ENCODE results near the gene CCL23.
"Not testable (repeated sequence)": the region's sequence is repeated elsewhere in the genome, so short reads cannot be mapped to it uniquely, and the experiment has no call there.

Gene CCL23

GRCh38 chr17:36024106-36024869 lies 6.5 kb upstream of the CCL23 start:
- TF ChIP-seq SUZ12 (IDR thresholded peaks at IDR 0.05; ENCODE audit: extremely low read depth, insufficient read depth, insufficient read length) (no peak), ZNF274 (IDR thresholded peaks at IDR 0.05; ENCODE audit: low read depth, low read length) (no peak), YY1 (IDR thresholded peaks at IDR 0.05; ENCODE audit: insufficient read depth, insufficient read length) (no peak)
- no peak overlapping the region for H3K9ac ChIP-seq (ENCODE audit: insufficient read length, low read depth)
- H3K27me3 ChIP-seq (ENCODE audit: insufficient read depth, insufficient read length): no peaks in the 10 kb centered on the region
- H3K4me1 ChIP-seq (ENCODE audit: insufficient read depth, insufficient read length): no peaks in the 10 kb centered on the region
- no peak for DNase-seq (ENCODE audit: low read depth, low spot score)
- no peak overlapping the region for H3K4me3 ChIP-seq (ENCODE audit: insufficient read length, low read depth)
- no peaks in the 10 kb centered on the region; the same call in 1 of the 2 replicates for H3K9me3 ChIP-seq (ENCODE audit: insufficient read depth, low read length)
- H3K36me3 ChIP-seq (ENCODE audit: insufficient read depth, insufficient read length, low read length): no peaks in the 10 kb centered on the region

- Histone ChIP-seq H3K27me3 (ENCODE audit: insufficient read depth, insufficient read length) (no peaks in the 10 kb centered on the region), H3K9me3 (ENCODE audit: insufficient read depth, low read length) (no peaks in the 10 kb centered on the region; the same call in 1 of the 2 replicates), H3K36me3 (ENCODE audit: insufficient read depth, insufficient read length, low read length) (no peaks in the 10 kb centered on the region), H3K9ac (ENCODE audit: insufficient read length, low read depth) (no peak overlapping the region), H3K4me1 (ENCODE audit: insufficient read depth, insufficient read length) (no peaks in the 10 kb centered on the region), H3K4me3 (ENCODE audit: insufficient read length, low read depth) (no peak overlapping the region)
- TF ChIP-seq YY1 (IDR thresholded peaks at IDR 0.05; ENCODE audit: insufficient read depth, insufficient read length) (no peak), ZNF274 (IDR thresholded peaks at IDR 0.05; ENCODE audit: low read depth, low read length) (no peak), SUZ12 (IDR thresholded peaks at IDR 0.05; ENCODE audit: extremely low read depth, insufficient read depth, insufficient read length) (no peak)
- DNase-seq (ENCODE audit: low read depth, low spot score): no peak
These were observed 1.7 kb upstream of the CCL23 start for GRCh38 chr17:36019423-36019822.

DNA sequence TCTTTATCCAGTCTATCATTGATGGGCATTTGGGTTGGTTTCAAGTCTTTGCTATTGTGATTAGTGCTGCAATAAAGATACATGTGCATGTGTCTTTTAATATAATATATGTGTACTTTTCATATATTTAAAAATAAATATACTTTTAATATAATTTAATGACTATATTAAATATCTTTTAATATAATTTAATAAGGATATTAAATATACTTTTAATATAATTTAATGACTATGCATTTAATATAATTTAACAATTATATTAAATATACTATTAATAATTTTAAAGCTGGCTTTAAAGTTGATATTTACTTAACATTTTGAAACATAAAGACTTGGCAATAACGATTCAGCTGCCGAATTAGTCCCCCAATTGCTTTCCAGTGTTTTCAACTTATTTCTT lies 1.2 kb downstream of the CCL23 start:
- no peak for DNase-seq (ENCODE audit: low read depth, low spot score)
- H3K4me3 ChIP-seq (ENCODE audit: insufficient read length, low read depth): no peak overlapping the region
- H3K27me3 ChIP-seq (ENCODE audit: insufficient read depth, insufficient read length): no peaks in the 10 kb centered on the region
- 0 out of 2 replicates have a peak, but pooled peaks cover 6% of the 10 kb centered on the region for H3K9me3 ChIP-seq (ENCODE audit: insufficient read depth, low read length)
- no peaks in the 10 kb centered on the region for H3K4me1 ChIP-seq (ENCODE audit: insufficient read depth, insufficient read length)
- no peak for TF ChIP-seq YY1 (IDR thresholded peaks at IDR 0.05; ENCODE audit: insufficient read depth, insufficient read length)
- TF ChIP-seq SUZ12 (IDR thresholded peaks at IDR 0.05; ENCODE audit: extremely low read depth, insufficient read depth, insufficient read length): no peak
- no peak for TF ChIP-seq ZNF274 (IDR thresholded peaks at IDR 0.05; ENCODE audit: low read depth, low read length)
- H3K9ac ChIP-seq (ENCODE audit: insufficient read length, low read depth): no peak overlapping the region
- no peaks in the 10 kb centered on the region for H3K36me3 ChIP-seq (ENCODE audit: insufficient read depth, insufficient read length, low read length)

GRCh38 chr17:36015895-36016294 lies 1.9 kb downstream of the CCL23 start:
- H3K27me3 ChIP-seq (ENCODE audit: insufficient read depth, insufficient read length): not testable (repeated sequence)

DNA sequence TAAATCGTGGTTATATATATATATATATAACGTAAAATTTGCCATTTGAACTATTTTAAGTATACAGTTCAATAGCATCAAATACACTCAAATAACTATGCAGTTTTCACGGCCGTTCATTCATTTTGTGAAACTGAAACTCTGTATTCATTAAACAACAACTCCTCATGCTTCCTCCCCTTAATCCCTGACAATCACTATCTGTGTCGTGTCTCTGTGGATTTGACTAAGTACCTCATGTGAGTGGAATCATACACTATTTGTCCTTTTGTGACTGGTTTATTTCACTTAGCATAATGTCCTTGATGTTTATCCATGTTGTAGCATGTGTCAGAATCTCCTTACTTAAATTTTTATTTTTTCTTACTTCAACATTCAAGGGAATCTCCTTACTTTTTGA lies 2.8 kb downstream of the CCL23 start:
- Histone ChIP-seq H3K9ac (ENCODE audit: insufficient read length, low read depth) (no peak overlapping the region), H3K36me3 (ENCODE audit: insufficient read depth, insufficient read length, low read length) (no peaks in the 10 kb centered on the region), H3K4me1 (ENCODE audit: insufficient read depth, insufficient read length) (no peaks in the 10 kb centered on the region), H3K9me3 (ENCODE audit: insufficient read depth, low read length) (peaks cover 11% of the 10 kb centered on the region; the same call in 1 of the 2 replicates), H3K27me3 (ENCODE audit: insufficient read depth, insufficient read length) (no peaks in the 10 kb centered on the region), H3K4me3 (ENCODE audit: insufficient read length, low read depth) (no peak overlapping the region)
- TF ChIP-seq YY1 (IDR thresholded peaks at IDR 0.05; ENCODE audit: insufficient read depth, insufficient read length) (no peak), SUZ12 (IDR thresholded peaks at IDR 0.05; ENCODE audit: extremely low read depth, insufficient read depth, insufficient read length) (no peak), ZNF274 (IDR thresholded peaks at IDR 0.05; ENCODE audit: low read depth, low read length) (no peak)
- no peak for DNase-seq (ENCODE audit: low read depth, low spot score)

More at GRCh38 chr17:36015895-36016294, 1.9 kb downstream of the CCL23 start:
- H3K4me3 ChIP-seq (ENCODE audit: insufficient read length, low read depth); H3K9ac ChIP-seq (ENCODE audit: insufficient read length, low read depth); DNase-seq (ENCODE audit: low read depth, low spot score); H3K36me3 ChIP-seq (ENCODE audit: insufficient read depth, insufficient read length, low read length); H3K9me3 ChIP-seq (ENCODE audit: insufficient read depth, low read length); H3K4me1 ChIP-seq (ENCODE audit: insufficient read depth, insufficient read length): not testable (repeated sequence)

DNA sequence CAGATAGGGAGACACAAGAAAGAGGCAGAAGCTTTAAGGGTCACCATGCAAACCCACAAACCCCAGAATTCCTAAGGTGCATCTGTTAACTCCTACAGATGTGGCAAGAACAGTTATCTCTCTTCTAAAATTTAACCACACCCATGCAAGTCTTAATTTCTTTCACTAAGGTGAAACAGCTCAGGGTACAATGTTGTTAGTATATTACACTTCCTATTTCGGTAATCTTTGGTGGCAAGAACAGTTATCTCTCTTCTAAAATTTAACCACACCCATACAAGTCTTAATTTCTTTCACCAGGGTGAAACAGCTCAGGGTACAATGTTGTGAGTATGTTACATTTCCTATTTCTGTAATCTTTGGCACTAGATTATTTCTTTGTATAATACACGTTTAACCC lies 6.6 kb downstream of the CCL23 start:
- no peak for DNase-seq (ENCODE audit: low read depth, low spot score)
- no peak overlapping the region for H3K4me3 ChIP-seq (ENCODE audit: insufficient read length, low read depth)
- peaks cover 28% of the 10 kb centered on the region; the same call in 1 of the 2 replicates for H3K9me3 ChIP-seq (ENCODE audit: insufficient read depth, low read length)
- no peaks in the 10 kb centered on the region for H3K4me1 ChIP-seq (ENCODE audit: insufficient read depth, insufficient read length)
- TF ChIP-seq SUZ12 (IDR thresholded peaks at IDR 0.05; ENCODE audit: extremely low read depth, insufficient read depth, insufficient read length): no peak
- no peak for TF ChIP-seq YY1 (IDR thresholded peaks at IDR 0.05; ENCODE audit: insufficient read depth, insufficient read length)
- TF ChIP-seq ZNF274 (IDR thresholded peaks at IDR 0.05; ENCODE audit: low read depth, low read length): no peak
- H3K27me3 ChIP-seq (ENCODE audit: insufficient read depth, insufficient read length): no peaks in the 10 kb centered on the region
- no peak overlapping the region for H3K9ac ChIP-seq (ENCODE audit: insufficient read length, low read depth)
- H3K36me3 ChIP-seq (ENCODE audit: insufficient read depth, insufficient read length, low read length): no peaks in the 10 kb centered on the region

- H3K4me3 ChIP-seq (ENCODE audit: insufficient read length, low read depth): no peak overlapping the region
- DNase-seq (ENCODE audit: low read depth, low spot score): no peak
- H3K27me3 ChIP-seq (ENCODE audit: insufficient read depth, insufficient read length): no peaks in the 10 kb centered on the region
- TF ChIP-seq YY1 (IDR thresholded peaks at IDR 0.05; ENCODE audit: insufficient read depth, insufficient read length) (no peak), SUZ12 (IDR thresholded peaks at IDR 0.05; ENCODE audit: extremely low read depth, insufficient read depth, insufficient read length) (no peak), ZNF274 (IDR thresholded peaks at IDR 0.05; ENCODE audit: low read depth, low read length) (no peak)
- H3K9ac ChIP-seq (ENCODE audit: insufficient read length, low read depth): no peak overlapping the region
- H3K36me3 ChIP-seq (ENCODE audit: insufficient read depth, insufficient read length, low read length): no peaks in the 10 kb centered on the region
- H3K4me1 ChIP-seq (ENCODE audit: insufficient read depth, insufficient read length): no peaks in the 10 kb centered on the region
- peaks cover 28% of the 10 kb centered on the region; the same call in 1 of the 2 replicates for H3K9me3 ChIP-seq (ENCODE audit: insufficient read depth, low read length)
These were observed 8.6 kb downstream of the CCL23 start for GRCh38 chr17:36008998-36009665.

All from NT2/D1 (cell line).